Fibroblast of skin of right biceps (primary cell): Measurements from ENCODE around the gene CEBPB.

ENCODE experiments used
- DNase-seq: peaks from one replicate; pipeline ENCODE4 v3.0.0-alpha.2; 2013

CEBPB gene

GRCh38 chr20:50230871-50231560 lies 40.4 kb downstream of the CEBPB start:
- no peak for DNase-seq

- no peak for DNase-seq
These were observed 41.2 kb downstream of the CEBPB start for GRCh38 chr20:50231854-50232253.

GRCh38 chr20:50232651-50233324 lies 42.2 kb downstream of the CEBPB start:
- DNase-seq = no peak

GRCh38 chr20:50233325-50234212 lies 42.9 kb downstream of the CEBPB start:
- no peak for DNase-seq

GRCh38 chr20:50234288-50234687 lies 43.7 kb downstream of the CEBPB start:
- DNase-seq = no peak

- no peak for DNase-seq
These were observed 46.7 kb downstream of the CEBPB start for GRCh38 chr20:50237349-50237748.

GRCh38 chr20:50238081-50238800 lies 47.6 kb downstream of the CEBPB start:
- DNase-seq = no peak

- DNase-seq = no peak
These were observed 49.5 kb downstream of the CEBPB start for GRCh38 chr20:50240092-50240491.

GRCh38 chr20:50242178-50242514 lies 51.5 kb downstream of the CEBPB start:
- DNase-seq = no peak
